K562 (cell line): ENCODE data around the gene EFCAB13. TPM values are rescaled to one million over a fixed set of nuclear protein-coding genes. Genes with fewer than 3 reads are reported as not detected.

Source experiments
- ATAC-seq: fragments of 200-7000 bp; cut with Tn5 transposase; 3 replicates; pipeline ENCODE4 v1.9.1; 2020; ENCODE audit warnings: moderate library complexity
- BruUV-seq: library from RNA; stranded (reverse); fragments of 400-500 nt; replicated peaks from 2 replicates; lab custom pipeline; 2021; lab: Mats Ljungman, UMichigan
- CTCF ChIA-PET: fragments of 300-600 bp; formaldehyde crosslinking; extraction: SDS; loops from one replicate; lab custom pipeline; 2021; ENCODE audit warnings: low intra/inter-chr PET ratio; lab: Yijun Ruan, JAX
- POLR2A ChIA-PET: fragments of 300-600, 350-650 bp; sonication (Branson Sonifier 250); formaldehyde crosslinking; extraction: SDS; loops from one replicate; lab custom pipeline; 2021; ENCODE audit warnings: antibody characterized with exemption, inconsistent platforms; lab: Yijun Ruan, JAX
- DNase-seq, 4 experiments: peaks; one replicate each; pipeline versions ENCODE4 v3.0.0 to v3.0.0-alpha.2; 2011 to 2018; ENCODE audit warnings: low spot score in 3 of 4, mixed read lengths in 3 of 4; ENCODE audit errors: extremely low read depth in 1 of 4
- FAIRE-seq: peaks from 2 replicates; lab custom pipeline; 2011; peaks lifted over from hg19 to GRCh38; lab: Jason Lieb, UNC
- H2AFZ ChIP-seq: 2 replicates; pipeline ENCODE4 v1.6.0; 2011; ENCODE audit warnings: low read depth, low read length, control low read depth, inconsistent platforms
- H3K27ac ChIP-seq: fragments of 200-600 bp; 3 replicates; pipeline ENCODE4 v1.8.0; 2011; ENCODE audit warnings: low read depth, mild to moderate bottlenecking, control low read depth, inconsistent platforms, low read length, moderate library complexity, mixed read lengths; ENCODE audit errors: extremely low read depth
- H3K27me3 ChIP-seq, 2 experiments: fragments of 300-600 bp in 1 of 2; 2 replicates in 1 of 2; 3 replicates in 1 of 2; pipeline versions ENCODE4 v1.6.0 to v1.8.0; 2011; ENCODE audit warnings: inconsistent platforms in 2 of 2, low read length in 2 of 2, mild to moderate bottlenecking in 1 of 2, mixed read lengths in 1 of 2, moderate library complexity in 1 of 2; ENCODE audit not compliant: control insufficient read depth in 2 of 2, insufficient read depth in 2 of 2
- H3K36me3 ChIP-seq: fragments of 300-600 bp; 3 replicates; pipeline ENCODE4 v1.8.0; 2011; ENCODE audit warnings: mild to moderate bottlenecking, low read length, inconsistent platforms; ENCODE audit not compliant: control insufficient read depth, insufficient read depth
- H3K4me1 ChIP-seq, 2 experiments: fragments of 200-600 bp in 1 of 2; replicated peaks in 1 of 2; 2 replicates in 1 of 2; 3 replicates in 1 of 2; pipeline versions ENCODE4 v1.5.1 to v1.8.0; 2011; ENCODE audit warnings: inconsistent platforms in 2 of 2, low read length in 2 of 2, mild to moderate bottlenecking in 1 of 2, mixed read lengths in 1 of 2, moderate library complexity in 1 of 2; ENCODE audit not compliant: control insufficient read depth in 2 of 2, insufficient read depth in 2 of 2
- H3K4me2 ChIP-seq: 2 replicates; pipeline ENCODE4 v1.6.1; 2011; ENCODE audit warnings: low read length, control low read depth, inconsistent platforms, mixed read lengths; ENCODE audit not compliant: insufficient read depth
- H3K4me3 ChIP-seq: fragments of 200-600 bp; sonication (generic), shearing (Covaris generic); 2 replicates; pipeline ENCODE4 v1.5.1; 2016; ENCODE audit warnings: control low read depth, inconsistent platforms
- H3K79me2 ChIP-seq: fragments of 200-600 bp; 3 replicates; pipeline ENCODE4 v1.8.0; 2011; ENCODE audit warnings: low read length, inconsistent platforms; ENCODE audit not compliant: control insufficient read depth, insufficient read depth
- H3K9ac ChIP-seq, 2 experiments: 2 replicates each; pipeline versions ENCODE4 v1.6.0 to v1.6.1; 2011; ENCODE audit warnings: low read depth in 2 of 2, low read length in 2 of 2, control low read depth in 1 of 2, inconsistent platforms in 1 of 2, mild to moderate bottlenecking in 1 of 2, mixed read lengths in 1 of 2; ENCODE audit not compliant: insufficient read depth in 1 of 2
- H3K9me1 ChIP-seq: one replicate; pipeline ENCODE4 v1.6.0; 2011; ENCODE audit warnings: inconsistent platforms, mild to moderate bottlenecking, low read length, moderate library complexity; ENCODE audit not compliant: control insufficient read depth, insufficient read depth
- H3K9me3 ChIP-seq: replicated peaks from 2 replicates; pipeline ENCODE4 v1.5.1; 2011; ENCODE audit warnings: low read depth, low read length, inconsistent platforms; ENCODE audit not compliant: control insufficient read depth, insufficient read depth
- H4K20me1 ChIP-seq: replicated peaks from 2 replicates; pipeline ENCODE4 v1.6.1; 2011; ENCODE audit warnings: low read length, inconsistent platforms, mixed read lengths; ENCODE audit not compliant: control insufficient read depth, insufficient read depth
- ATF1 ChIP-seq, 2 experiments: fragments of 450-650 bp in 1 of 2; IDR thresholded peaks; 2 replicates each; pipeline ENCODE4 v1.6.1; 2016; ENCODE audit warnings: missing compliant biosample characterization in 1 of 2, missing genetic modification characterization in 1 of 2
- HMGXB4 ChIP-seq: sonication (generic); formaldehyde crosslinking; IDR thresholded peaks from 2 replicates; pipeline ENCODE4 v1.8.1; 2023; ENCODE audit warnings: mild to moderate bottlenecking, missing genetic modification reagents
- SAFB2 ChIP-seq: fragments of 200-400 bp; formaldehyde crosslinking; IDR thresholded peaks from 2 replicates; pipeline ENCODE4 v1.6.1; 2018; ENCODE audit warnings: borderline replicate concordance, low read length, low read depth, moderate library complexity; ENCODE audit not compliant: severe bottlenecking
- USF1 ChIP-seq: sonication (generic); formaldehyde crosslinking; IDR thresholded peaks from 2 replicates; pipeline ENCODE4 v1.9.0; 2022; ENCODE audit warnings: mild to moderate bottlenecking, missing genetic modification reagents
- ZBTB1 ChIP-seq: sonication (generic); formaldehyde crosslinking; IDR thresholded peaks from 2 replicates; pipeline ENCODE4 v1.8.1; 2023; ENCODE audit warnings: missing genetic modification reagents, low read depth, mild to moderate bottlenecking, borderline replicate concordance
- ZNF12 ChIP-seq: sonication (generic); formaldehyde crosslinking; IDR thresholded peaks from 2 replicates; pipeline ENCODE4 v1.4.0; 2020; ENCODE audit warnings: mild to moderate bottlenecking, missing genetic modification reagents
- ZNF134 ChIP-seq: fragments of 250-450 bp; sonication (Bioruptor Pico); conservative IDR thresholded peaks from 2 replicates; pipeline ENCODE4 v1.4.0; 2020
- ZNF174 ChIP-seq: fragments of 250-450 bp; sonication (Bioruptor Pico); IDR thresholded peaks from 2 replicates; pipeline ENCODE4 v1.4.0; 2020; ENCODE audit warnings: mild to moderate bottlenecking
- ZNF224 ChIP-seq: sonication (generic); formaldehyde crosslinking; IDR thresholded peaks from 2 replicates; pipeline ENCODE4 v1.8.0; 2022; ENCODE audit warnings: mild to moderate bottlenecking, missing genetic modification reagents
- WGBS: fragments of 100-300 bp; shearing (Covaris generic); methylation state at CpG from one replicate; pipeline ENCODE4 v1.1.6; 2016; ENCODE audit warnings: low coverage, mixed read lengths; ENCODE audit not compliant: insufficient coverage; ENCODE audit errors: missing lambda C conversion rate; 5-methylcytosine and 5-hydroxymethylcytosine counted together
- in situ Hi-C: fragments of 300-500 bp; cut with MboI; formaldehyde crosslinking; loops from 4 replicates; pipeline ENCODE4 v1.15.0; 2018; ENCODE audit warnings: inconsistent platforms, mixed read lengths
- intact Hi-C: fragments of 100-400 bp; cut with micrococcal nuclease; formaldehyde crosslinking; loops from 2 replicates; pipeline ENCODE4 v1.14.2; 2022
- polyA plus RNA-seq, 8 experiments: library from polyadenylated mRNA; depleted of rRNA in 4 of 8; stranded (reverse) in 5 of 8; unstranded in 3 of 8; fragments of >200 nt; fragmentation: Nextera tagmentation in 2 of 8; fragmentation: Illumina TruSeq in 1 of 8; extraction: Ambion mirVana in 2 of 8; extraction: Trizol in 1 of 8; gene quantifications; 2 replicates each; pipeline versions ENCODE4 v1.2.1 to v1.2.3, GENCODE V29; 2011 to 2014; ENCODE audit warnings: inconsistent platforms in 1 of 8, missing spikeins in 1 of 8
- total RNA-seq, 7 experiments: library from RNA; depleted of rRNA in 6 of 7; stranded (reverse); fragments of >200 nt in 6 of 7; fragmentation: Illumina TruSeq in 2 of 7; extraction: Trizol in 2 of 7; gene quantifications; 2 replicates each; pipeline versions ENCODE4 v1.2.1 to v1.2.3, GENCODE V29; 2011 to 2021; ENCODE audit warnings: low replicate concordance in 1 of 7
- TF ChIP-seq, protein P1 (sequence below): fragments of 200-400 bp; formaldehyde crosslinking; IDR thresholded peaks from 2 replicates; pipeline ENCODE4 v1.6.1; 2017; ENCODE audit warnings: mild to moderate bottlenecking, low read depth, low read length, moderate library complexity

EFCAB13 gene
- total and polyA plus RNA-seq, 9 of the 15 experiments (the other 6 are each of a cell fraction or from before 2014, with no cell fraction given) = 0.32 to 1.3 (median 0.95) TPM

DNA sequence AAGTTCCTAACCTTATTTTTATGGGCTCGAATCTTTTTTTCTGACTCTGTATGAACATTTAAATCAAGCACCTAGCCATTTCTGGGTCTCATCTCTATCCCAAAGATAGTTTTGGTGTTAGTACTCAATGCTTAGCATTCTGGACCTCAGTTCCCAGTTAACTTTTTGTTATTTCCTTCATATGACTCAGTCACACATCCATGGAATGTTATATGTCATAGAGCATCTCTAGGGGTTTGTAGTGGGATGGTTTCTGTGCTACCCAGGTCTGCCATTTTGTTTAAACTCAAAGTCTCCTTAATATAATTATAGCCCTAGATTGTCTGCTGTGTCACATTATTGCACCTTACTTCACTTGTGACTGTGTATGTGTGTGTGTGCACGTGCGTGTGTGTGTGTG is 90.1 kb downstream of the EFCAB13 start:
- CTCF ChIA-PET = no interaction called here

More for the DNA sequence above, 90.1 kb downstream of the EFCAB13 start:
- POLR2A ChIA-PET = no interaction called here
- WGBS = 78% methylated on average over 3 of the region's 3 CpGs
- no TSS peak for BruUV-seq
- TF ChIP-seq, protein P1, sequence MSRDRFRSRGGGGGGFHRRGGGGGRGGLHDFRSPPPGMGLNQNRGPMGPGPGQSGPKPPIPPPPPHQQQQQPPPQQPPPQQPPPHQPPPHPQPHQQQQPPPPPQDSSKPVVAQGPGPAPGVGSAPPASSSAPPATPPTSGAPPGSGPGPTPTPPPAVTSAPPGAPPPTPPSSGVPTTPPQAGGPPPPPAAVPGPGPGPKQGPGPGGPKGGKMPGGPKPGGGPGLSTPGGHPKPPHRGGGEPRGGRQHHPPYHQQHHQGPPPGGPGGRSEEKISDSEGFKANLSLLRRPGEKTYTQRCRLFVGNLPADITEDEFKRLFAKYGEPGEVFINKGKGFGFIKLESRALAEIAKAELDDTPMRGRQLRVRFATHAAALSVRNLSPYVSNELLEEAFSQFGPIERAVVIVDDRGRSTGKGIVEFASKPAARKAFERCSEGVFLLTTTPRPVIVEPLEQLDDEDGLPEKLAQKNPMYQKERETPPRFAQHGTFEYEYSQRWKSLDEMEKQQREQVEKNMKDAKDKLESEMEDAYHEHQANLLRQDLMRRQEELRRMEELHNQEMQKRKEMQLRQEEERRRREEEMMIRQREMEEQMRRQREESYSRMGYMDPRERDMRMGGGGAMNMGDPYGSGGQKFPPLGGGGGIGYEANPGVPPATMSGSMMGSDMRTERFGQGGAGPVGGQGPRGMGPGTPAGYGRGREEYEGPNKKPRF = no peak
- TF ChIP-seq ZNF134 (CRISPR knock-in tag) = no peak
- no peak for TF ChIP-seq ATF1 (CRISPR knock-in tag; IDR thresholded peaks at IDR 0.05)
- no peak for TF ChIP-seq ATF1 (tag; IDR thresholded peaks at IDR 0.05)
- TF ChIP-seq ZNF12 (CRISPR knock-in tag) = no peak
- TF ChIP-seq USF1 (CRISPR knock-in tag) = no peak
- no peak for TF ChIP-seq ZNF224 (CRISPR knock-in tag)
- no peak for TF ChIP-seq ZBTB1 (CRISPR knock-in tag)
- no peak for TF ChIP-seq ZNF174 (CRISPR knock-in tag)
- TF ChIP-seq SAFB2 = no peak
- TF ChIP-seq HMGXB4 (CRISPR knock-in tag) = no peak
- in situ Hi-C loops (no loop called here), intact Hi-C loops (no loop called here)
- no peak overlapping the region for H3K4me3 ChIP-seq
- no peaks in the 10 kb centered on the region for H3K9me3 ChIP-seq
- H3K36me3 ChIP-seq = no peaks in the 10 kb centered on the region
- no peak overlapping the region for H3K27ac ChIP-seq
- no peak overlapping the region for H3K9ac ChIP-seq
- H3K27me3 ChIP-seq = no peaks in the 10 kb centered on the region
- no peak overlapping the region for H2AFZ ChIP-seq
- no peaks in the 10 kb centered on the region for H4K20me1 ChIP-seq
- no peak for DNase-seq
- H3K4me1 ChIP-seq = no peaks in the 10 kb centered on the region
- H3K9me1 ChIP-seq = no peaks in the 10 kb centered on the region
- no peak overlapping the region for H3K4me2 ChIP-seq
- no peak for FAIRE-seq
- H3K79me2 ChIP-seq = no peaks in the 10 kb centered on the region
- ATAC-seq = no peak
